BLaER1 (cell line): ENCODE measurements around the gene GPATCH2L.

Experiments used
- H3K27ac ChIP-seq: shearing (Covaris generic); formaldehyde crosslinking; 2 replicates; pipeline ENCODE4 v1.8.1; 2022
- H3K27me3 ChIP-seq: shearing (Covaris generic); formaldehyde crosslinking; 2 replicates; pipeline ENCODE4 v1.8.1; 2022
- H3K36me3 ChIP-seq: shearing (Covaris generic); formaldehyde crosslinking; 2 replicates; pipeline ENCODE4 v1.8.1; 2022
- H3K4me1 ChIP-seq: shearing (Covaris generic); formaldehyde crosslinking; 2 replicates; pipeline ENCODE4 v1.8.1; 2022
- H3K4me2 ChIP-seq: shearing (Covaris generic); formaldehyde crosslinking; 2 replicates; pipeline ENCODE4 v1.8.1; 2022
- H3K4me3 ChIP-seq: shearing (Covaris generic); formaldehyde crosslinking; 2 replicates; pipeline ENCODE4 v1.8.1; 2022
- H3K9ac ChIP-seq: shearing (Covaris generic); formaldehyde crosslinking; 2 replicates; pipeline ENCODE4 v1.8.1; 2022
- H3K9me3 ChIP-seq: shearing (Covaris generic); formaldehyde crosslinking; 2 replicates; pipeline ENCODE4 v1.8.1; 2022
- H4K20me1 ChIP-seq: shearing (Covaris generic); formaldehyde crosslinking; 2 replicates; pipeline ENCODE4 v1.8.1; 2022
- Cebpa-rat ChIP-seq: shearing (Covaris generic); IDR thresholded peaks from 2 replicates; pipeline ENCODE4 v1.8.1; 2022

Gene GPATCH2L

GRCh38 chr14:76250302-76250701 is 98.6 kb downstream of the GPATCH2L start:
- no peak for TF ChIP-seq Cebpa-rat
- H3K4me3 ChIP-seq: no peak overlapping the region
- no peaks in the 10 kb centered on the region for H4K20me1 ChIP-seq
- H3K27ac ChIP-seq: no peak overlapping the region
- no peak overlapping the region for H3K4me2 ChIP-seq
- no peaks in the 10 kb centered on the region for H3K27me3 ChIP-seq
- H3K4me1 ChIP-seq: peaks cover 6% of the 10 kb centered on the region
- H3K9ac ChIP-seq: no peak overlapping the region
- no peaks in the 10 kb centered on the region for H3K9me3 ChIP-seq
- no peaks in the 10 kb centered on the region for H3K36me3 ChIP-seq

DNA sequence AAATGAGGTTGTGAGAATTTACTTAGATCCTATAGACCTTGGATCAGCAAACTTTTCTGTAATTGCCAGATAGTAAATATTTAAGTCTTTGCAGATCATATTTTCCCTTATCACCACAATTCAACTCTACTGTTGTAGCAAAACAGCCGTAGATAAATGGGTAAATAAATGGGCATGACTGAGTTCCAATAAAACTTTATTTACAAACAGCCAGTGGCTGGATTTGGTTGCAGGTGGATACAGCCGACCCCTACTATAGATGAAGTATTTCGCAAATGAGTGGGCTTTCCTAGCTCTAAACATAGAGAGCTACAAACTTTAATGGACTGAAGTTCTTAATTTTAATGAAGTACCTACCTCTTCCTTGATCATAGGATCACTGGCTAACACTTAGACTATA is 100.7 kb downstream of the GPATCH2L start:
- H3K9ac ChIP-seq: no peak overlapping the region
- no peaks in the 10 kb centered on the region for H3K36me3 ChIP-seq
- no peak overlapping the region for H3K4me3 ChIP-seq
- H3K4me2 ChIP-seq: no peak overlapping the region
- no peak overlapping the region for H3K27ac ChIP-seq
- no peaks in the 10 kb centered on the region for H4K20me1 ChIP-seq
- H3K9me3 ChIP-seq: no peaks in the 10 kb centered on the region
- H3K27me3 ChIP-seq: no peaks in the 10 kb centered on the region
- TF ChIP-seq Cebpa-rat: no peak
- peaks cover 16% of the 10 kb centered on the region for H3K4me1 ChIP-seq

- no peak for TF ChIP-seq Cebpa-rat
- Histone ChIP-seq H3K9ac (no peak overlapping the region), H3K27ac (no peak overlapping the region), H3K4me2 (no peak overlapping the region), H3K4me3 (no peak overlapping the region), H3K9me3 (no peaks in the 10 kb centered on the region), H3K36me3 (no peaks in the 10 kb centered on the region), H4K20me1 (no peaks in the 10 kb centered on the region), H3K4me1 (peaks cover 16% of the 10 kb centered on the region), H3K27me3 (no peaks in the 10 kb centered on the region)
Observed at GRCh38 chr14:76253111-76253510, 101.4 kb downstream of the GPATCH2L start.

- Histone ChIP-seq H3K27me3 (no peaks in the 10 kb centered on the region), H3K9me3 (no peaks in the 10 kb centered on the region), H4K20me1 (no peaks in the 10 kb centered on the region), H3K27ac (no peak overlapping the region), H3K4me2 (0 out of 2 replicates have a peak overlapping the region, but pooled peaks have one; percentile 11), H3K4me1 (peaks cover 19% of the 10 kb centered on the region), H3K9ac (no peak overlapping the region), H3K4me3 (no peak overlapping the region), H3K36me3 (no peaks in the 10 kb centered on the region)
- TF ChIP-seq Cebpa-rat: no peak
Observed at GRCh38 chr14:76256545-76256944, 104.8 kb downstream of the GPATCH2L start.

GRCh38 chr14:76257111-76257803 is 105.5 kb downstream of the GPATCH2L start:
- Histone ChIP-seq H3K4me1 (peaks cover 26% of the 10 kb centered on the region), H3K9ac (no peak overlapping the region), H3K36me3 (no peaks in the 10 kb centered on the region), H3K27ac (no peak overlapping the region), H3K27me3 (no peaks in the 10 kb centered on the region), H3K4me3 (no peak overlapping the region), H3K4me2 (0 out of 2 replicates have a peak overlapping the region, but pooled peaks have one; percentile 11), H4K20me1 (no peaks in the 10 kb centered on the region), H3K9me3 (no peaks in the 10 kb centered on the region)
- TF ChIP-seq Cebpa-rat: no peak

- H3K9me3 ChIP-seq: no peaks in the 10 kb centered on the region
- H3K36me3 ChIP-seq: no peaks in the 10 kb centered on the region
- no peaks in the 10 kb centered on the region for H4K20me1 ChIP-seq
- no peak overlapping the region for H3K4me3 ChIP-seq
- H3K27me3 ChIP-seq: no peaks in the 10 kb centered on the region
- no peak for TF ChIP-seq Cebpa-rat
- no peak overlapping the region for H3K9ac ChIP-seq
- H3K27ac ChIP-seq: no peak overlapping the region
- peaks cover 28% of the 10 kb centered on the region for H3K4me1 ChIP-seq
- H3K4me2 ChIP-seq: no peak overlapping the region
Observed at GRCh38 chr14:76257842-76258397, 106.2 kb downstream of the GPATCH2L start.

- Histone ChIP-seq H3K9ac (no peak overlapping the region), H3K4me1 (peaks cover 28% of the 10 kb centered on the region), H3K4me3 (no peak overlapping the region), H3K27ac (no peak overlapping the region), H3K36me3 (no peaks in the 10 kb centered on the region), H3K9me3 (no peaks in the 10 kb centered on the region), H4K20me1 (no peaks in the 10 kb centered on the region), H3K4me2 (no peak overlapping the region), H3K27me3 (no peaks in the 10 kb centered on the region)
- no peak for TF ChIP-seq Cebpa-rat
Observed at GRCh38 chr14:76259029-76259735, 107.5 kb downstream of the GPATCH2L start.

DNA sequence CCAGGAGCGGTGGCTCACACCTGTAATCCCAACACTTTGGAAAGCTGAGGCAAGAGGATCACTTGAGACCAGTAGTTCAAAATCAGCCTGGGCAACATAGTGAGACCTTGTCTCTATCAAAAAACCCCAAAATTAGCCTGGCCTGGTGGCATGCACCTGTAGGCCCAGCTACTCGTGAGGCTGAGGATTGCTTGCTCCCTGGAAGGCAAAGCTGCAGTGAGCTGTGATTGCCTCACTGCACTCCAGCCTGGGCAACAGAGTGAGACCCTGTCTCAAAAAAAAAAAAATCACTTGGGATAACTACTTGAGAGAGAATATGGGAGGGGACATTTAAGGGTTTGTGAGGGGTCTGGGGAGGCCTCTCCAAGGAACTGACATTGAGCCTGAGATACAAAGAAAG is 109.0 kb downstream of the GPATCH2L start:
- Histone ChIP-seq H3K27me3 (no peaks in the 10 kb centered on the region), H3K9me3 (no peaks in the 10 kb centered on the region), H3K4me2 (peak overlapping the region; percentile 63; the same call in 1 of the 2 replicates), H3K4me1 (peaks cover 28% of the 10 kb centered on the region), H3K4me3 (no peak overlapping the region), H3K36me3 (no peaks in the 10 kb centered on the region), H4K20me1 (no peaks in the 10 kb centered on the region), H3K9ac (no peak overlapping the region), H3K27ac (no peak overlapping the region)
- no peak for TF ChIP-seq Cebpa-rat

GRCh38 chr14:76261371-76261811 is 109.7 kb downstream of the GPATCH2L start:
- no peaks in the 10 kb centered on the region for H3K36me3 ChIP-seq
- no peaks in the 10 kb centered on the region for H3K27me3 ChIP-seq
- peaks cover 28% of the 10 kb centered on the region for H3K4me1 ChIP-seq
- H3K4me3 ChIP-seq: no peak overlapping the region
- H3K9ac ChIP-seq: no peak overlapping the region
- peak overlapping the region; percentile 63 for H3K4me2 ChIP-seq
- no peaks in the 10 kb centered on the region for H3K9me3 ChIP-seq
- no peak for TF ChIP-seq Cebpa-rat
- H4K20me1 ChIP-seq: no peaks in the 10 kb centered on the region
- no peak overlapping the region for H3K27ac ChIP-seq

GRCh38 chr14:76262641-76263040 is 110.9 kb downstream of the GPATCH2L start:
- no peaks in the 10 kb centered on the region for H3K9me3 ChIP-seq
- no peak overlapping the region for H3K27ac ChIP-seq
- H3K36me3 ChIP-seq: no peaks in the 10 kb centered on the region
- H3K27me3 ChIP-seq: no peaks in the 10 kb centered on the region
- TF ChIP-seq Cebpa-rat: no peak
- no peak overlapping the region for H3K4me2 ChIP-seq
- H3K9ac ChIP-seq: no peak overlapping the region
- no peak overlapping the region for H3K4me3 ChIP-seq
- peaks cover 25% of the 10 kb centered on the region for H3K4me1 ChIP-seq
- H4K20me1 ChIP-seq: no peaks in the 10 kb centered on the region
